Rectal smooth muscle tissue (tissue), 1 donor: ENCODE data around the gene NDUFV2.
A peak's percentile ranks its signal among the peaks of the same experiment; 100 is the strongest.

Experiments used
- H3K27ac ChIP-seq: one replicate; pipeline ENCODE4 v1.7.0; 2013; ENCODE audit warnings: low read depth, low read length, inconsistent platforms
- H3K27me3 ChIP-seq: one replicate; pipeline ENCODE4 v1.7.0; 2013; ENCODE audit warnings: low read length; ENCODE audit not compliant: control insufficient read depth, insufficient read depth
- H3K36me3 ChIP-seq: one replicate; pipeline ENCODE4 v1.7.0; 2013; ENCODE audit warnings: low read length; ENCODE audit not compliant: control insufficient read depth, insufficient read depth
- H3K4me1 ChIP-seq: one replicate; pipeline ENCODE4 v1.7.0; 2013; ENCODE audit warnings: low read length; ENCODE audit not compliant: control insufficient read depth, insufficient read depth
- H3K4me3 ChIP-seq: one replicate; pipeline ENCODE4 v1.7.0; 2013; ENCODE audit warnings: low read length
- H3K9ac ChIP-seq: one replicate; pipeline ENCODE4 v1.7.0; 2013; ENCODE audit warnings: low read length

The NDUFV2 gene

GRCh38 chr18:9132628-9133027, 30.1 kb downstream of the NDUFV2 start:
- H3K27me3 ChIP-seq: no peaks in the 10 kb centered on the region
- H3K27ac ChIP-seq: no peak overlapping the region
- peaks cover 10% of the 10 kb centered on the region for H3K36me3 ChIP-seq
- no peak overlapping the region for H3K9ac ChIP-seq
- no peak overlapping the region for H3K4me3 ChIP-seq
- no peaks in the 10 kb centered on the region for H3K4me1 ChIP-seq

GRCh38 chr18:9133225-9133624, 30.7 kb downstream of the NDUFV2 start:
- no peaks in the 10 kb centered on the region for H3K4me1 ChIP-seq
- H3K4me3 ChIP-seq: no peak overlapping the region
- peaks cover 8% of the 10 kb centered on the region for H3K36me3 ChIP-seq
- no peaks in the 10 kb centered on the region for H3K27me3 ChIP-seq
- H3K27ac ChIP-seq: no peak overlapping the region
- H3K9ac ChIP-seq: no peak overlapping the region

- Histone ChIP-seq H3K36me3 (peaks cover 3% of the 10 kb centered on the region), H3K9ac (peak overlapping the region; percentile 26), H3K27me3 (no peaks in the 10 kb centered on the region), H3K4me1 (peaks cover 11% of the 10 kb centered on the region), H3K27ac (peak overlapping the region; percentile 82), H3K4me3 (peak overlapping the region; percentile 85)
These were observed 32.8 kb downstream of the NDUFV2 start for GRCh38 chr18:9135081-9135911.

- Histone ChIP-seq H3K27ac (peak overlapping the region; percentile 82), H3K36me3 (peaks cover 3% of the 10 kb centered on the region), H3K4me1 (peaks cover 14% of the 10 kb centered on the region), H3K27me3 (no peaks in the 10 kb centered on the region), H3K9ac (peak overlapping the region; percentile 26), H3K4me3 (peak overlapping the region; percentile 85)
These were observed 33.4 kb downstream of the NDUFV2 start for GRCh38 chr18:9135912-9136314.

- H3K27ac ChIP-seq: peak within 1 kb of the TSS; percentile 95
- H3K27me3 ChIP-seq: no peaks in the 10 kb centered on the region
- peaks cover 20% of the 10 kb centered on the region for H3K4me1 ChIP-seq
- H3K36me3 ChIP-seq: peaks cover 3% of the 10 kb centered on the region
- peak within 1 kb of the TSS; percentile 58 for H3K9ac ChIP-seq
- H3K4me3 ChIP-seq: peak within 1 kb of the TSS; percentile 88
These were observed 34.0 kb downstream of the NDUFV2 start, which contains the start of gene ANKRD12 for GRCh38 chr18:9136315-9137155. Gene ANKRD12 (plus strand): TSS chr18:9136781. CDS start chr18:9182433, 45,652 bp downstream.

GRCh38 chr18:9137168-9138066, 34.9 kb downstream of the NDUFV2 start:
- peaks cover 26% of the 10 kb centered on the region for H3K4me1 ChIP-seq
- H3K27me3 ChIP-seq: no peaks in the 10 kb centered on the region
- peak overlapping the region; percentile 88 for H3K4me3 ChIP-seq
- H3K36me3 ChIP-seq: no peaks in the 10 kb centered on the region
- peak overlapping the region; percentile 95 for H3K27ac ChIP-seq
- H3K9ac ChIP-seq: peak overlapping the region; percentile 58

GRCh38 chr18:9139400-9140039, 37.0 kb downstream of the NDUFV2 start:
- H3K36me3 ChIP-seq: no peaks in the 10 kb centered on the region
- peak overlapping the region; percentile 88 for H3K4me3 ChIP-seq
- H3K4me1 ChIP-seq: peaks cover 26% of the 10 kb centered on the region
- peak overlapping the region; percentile 87 for H3K27ac ChIP-seq
- H3K27me3 ChIP-seq: no peaks in the 10 kb centered on the region
- H3K9ac ChIP-seq: no peak overlapping the region

- Histone ChIP-seq H3K4me3 (no peak overlapping the region), H3K27ac (peak overlapping the region; percentile 43), H3K36me3 (no peaks in the 10 kb centered on the region), H3K9ac (no peak overlapping the region), H3K27me3 (no peaks in the 10 kb centered on the region), H3K4me1 (peaks cover 26% of the 10 kb centered on the region)
These were observed 37.9 kb downstream of the NDUFV2 start for GRCh38 chr18:9140381-9140780.

GRCh38 chr18:9140984-9141383, 38.5 kb downstream of the NDUFV2 start:
- no peaks in the 10 kb centered on the region for H3K36me3 ChIP-seq
- peaks cover 26% of the 10 kb centered on the region for H3K4me1 ChIP-seq
- H3K27ac ChIP-seq: peak overlapping the region; percentile 43
- H3K4me3 ChIP-seq: no peak overlapping the region
- H3K9ac ChIP-seq: no peak overlapping the region
- H3K27me3 ChIP-seq: no peaks in the 10 kb centered on the region

- H3K27ac ChIP-seq: no peak overlapping the region
- no peaks in the 10 kb centered on the region for H3K27me3 ChIP-seq
- H3K4me1 ChIP-seq: peaks cover 26% of the 10 kb centered on the region
- H3K36me3 ChIP-seq: no peaks in the 10 kb centered on the region
- no peak overlapping the region for H3K4me3 ChIP-seq
- H3K9ac ChIP-seq: no peak overlapping the region
These were observed 43.7 kb downstream of the NDUFV2 start for GRCh38 chr18:9146224-9146623.

- Histone ChIP-seq H3K36me3 (no peaks in the 10 kb centered on the region), H3K4me1 (peaks cover 20% of the 10 kb centered on the region), H3K9ac (no peak overlapping the region), H3K27ac (no peak overlapping the region), H3K4me3 (no peak overlapping the region), H3K27me3 (no peaks in the 10 kb centered on the region)
These were observed 45.1 kb downstream of the NDUFV2 start for GRCh38 chr18:9147440-9148202.
